ENCODE results near the gene DLX2. TPM values are rescaled to one million over a fixed set of nuclear protein-coding genes. Genes with fewer than 3 reads are reported as not detected.
"Not testable (repeated sequence)": the region's sequence is repeated elsewhere in the genome, so short reads cannot be mapped to it uniquely, and the experiment has no call there.

DLX2 gene
- 2.9 TPM for total RNA-seq

DNA sequence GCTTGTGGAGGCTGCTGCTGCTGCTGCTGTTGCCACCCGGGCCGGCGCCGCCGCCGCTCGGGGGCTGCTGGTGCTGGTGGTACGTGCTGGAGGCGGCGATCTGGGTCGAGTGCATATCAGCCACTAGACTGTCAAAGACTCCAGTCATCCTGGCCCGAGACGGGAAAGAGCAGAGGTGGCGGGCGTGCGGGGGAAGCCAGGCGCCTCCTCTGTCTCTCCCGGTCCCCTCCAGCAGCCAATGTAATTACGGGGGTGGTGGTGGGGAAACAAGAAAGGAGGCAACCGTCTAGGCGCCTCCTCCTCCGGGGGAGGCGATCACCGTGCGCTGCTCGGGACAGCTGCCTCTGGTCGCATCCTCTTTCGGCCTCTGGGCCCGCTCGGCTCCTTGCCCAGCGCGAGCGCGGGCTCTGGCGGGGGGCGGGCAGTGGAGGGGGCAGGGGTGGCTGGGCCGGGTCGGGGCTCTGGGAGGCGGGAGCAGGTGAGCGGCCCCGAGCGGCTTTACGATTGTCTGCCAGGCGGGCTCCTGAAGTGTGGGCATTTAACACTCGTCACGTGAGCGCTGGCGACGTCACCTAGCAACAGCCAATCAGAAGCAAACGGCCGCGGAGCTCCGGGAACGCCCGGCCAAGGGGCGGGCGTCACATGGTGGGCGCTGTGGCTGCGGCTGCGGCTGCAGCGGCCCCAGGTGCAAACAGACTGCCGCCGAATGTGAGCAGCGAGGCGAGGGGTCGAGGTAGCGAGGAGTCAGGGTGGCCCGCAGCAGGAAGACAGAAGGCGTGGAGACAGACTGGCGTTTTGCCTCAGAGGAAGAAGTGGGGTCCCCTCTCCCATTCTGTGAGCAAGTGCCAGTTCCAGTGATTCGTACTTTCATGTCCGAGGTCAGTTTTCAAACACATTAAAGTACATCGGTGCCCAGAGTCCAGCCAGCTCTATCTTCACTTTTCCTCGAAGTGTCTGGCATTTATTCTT is at the start of gene DLX2:
Gene DLX2 (minus strand): TSS at position 510 of the 969 bp plus-strand sequence. CDS start 362 bp downstream, at position 148.
- DNase-seq (ENCODE audit: low spot score in 2 of 2) (peak; percentile 77 to 79), FAIRE-seq (no peak)

GRCh38 chr2:172147944-172148650 is 45.4 kb upstream of the DLX2 start:
- DNase-seq (ENCODE audit: low spot score in 2 of 2) (no peak), FAIRE-seq (no peak)

DNA sequence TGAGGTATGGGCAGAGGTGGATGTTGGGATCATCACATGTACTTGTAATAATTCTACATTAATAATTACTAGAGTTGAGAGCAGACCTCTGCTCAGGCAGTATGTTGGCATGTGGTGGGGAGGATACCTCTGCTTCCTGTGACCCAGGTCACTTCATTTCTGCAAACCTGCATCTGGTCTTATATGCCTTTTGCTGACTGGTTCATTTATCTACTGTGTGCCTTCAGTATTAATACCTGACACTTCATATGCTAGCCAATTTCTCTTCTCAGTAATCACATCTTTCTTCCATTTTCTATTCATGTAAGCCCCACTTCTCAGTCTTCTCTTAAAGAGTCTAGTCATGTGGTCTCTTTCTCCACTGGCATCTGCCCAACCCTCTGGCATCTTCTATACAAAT is 41.1 kb upstream of the DLX2 start:
- FAIRE-seq, result no peak
- no peak for DNase-seq (ENCODE audit: low spot score in 2 of 2)

DNA sequence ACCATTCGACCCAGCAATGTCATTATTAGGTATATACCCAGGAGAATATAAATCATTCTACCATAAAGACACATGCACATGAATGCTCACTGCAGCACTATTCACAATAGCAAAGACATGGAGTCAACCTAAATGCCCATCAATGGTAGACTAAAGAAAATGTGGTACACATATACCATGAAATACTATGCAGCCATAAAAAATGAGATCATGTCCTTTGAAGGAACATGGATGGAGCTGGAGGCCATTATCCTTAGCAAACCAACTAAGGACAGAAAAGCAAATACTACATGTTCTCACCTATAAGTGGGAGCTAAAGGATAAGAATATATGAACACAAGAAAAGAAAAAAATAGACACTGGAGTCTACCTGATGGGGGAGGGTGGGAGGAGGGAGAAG is 36.0 kb upstream of the DLX2 start:
- not testable (repeated sequence) for DNase-seq (ENCODE audit: low spot score in 2 of 2); FAIRE-seq

- DNase-seq (ENCODE audit: low spot score in 2 of 2) (no peak), FAIRE-seq (no peak)
These were observed 35.2 kb upstream of the DLX2 start for GRCh38 chr2:172137943-172138342.

DNA sequence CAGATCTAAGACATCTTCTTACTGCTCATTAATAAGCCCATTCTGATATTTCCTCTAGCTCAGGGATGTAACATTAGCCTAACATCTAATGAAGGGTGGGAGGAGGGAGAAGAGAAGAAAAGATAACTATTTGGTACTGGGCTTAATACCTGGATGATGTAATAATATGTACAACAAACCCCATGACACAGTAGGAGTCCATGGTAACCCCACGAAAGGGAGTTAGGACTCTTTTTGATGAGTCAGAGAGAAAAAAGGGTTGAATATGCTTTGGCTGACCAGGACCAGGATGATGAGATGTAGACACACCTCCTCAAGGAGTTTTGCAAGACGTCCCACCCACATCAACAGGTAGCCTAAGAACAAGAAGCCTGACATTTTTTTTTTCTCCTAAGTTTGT is 34.4 kb upstream of the DLX2 start:
- no peak for FAIRE-seq

DNA sequence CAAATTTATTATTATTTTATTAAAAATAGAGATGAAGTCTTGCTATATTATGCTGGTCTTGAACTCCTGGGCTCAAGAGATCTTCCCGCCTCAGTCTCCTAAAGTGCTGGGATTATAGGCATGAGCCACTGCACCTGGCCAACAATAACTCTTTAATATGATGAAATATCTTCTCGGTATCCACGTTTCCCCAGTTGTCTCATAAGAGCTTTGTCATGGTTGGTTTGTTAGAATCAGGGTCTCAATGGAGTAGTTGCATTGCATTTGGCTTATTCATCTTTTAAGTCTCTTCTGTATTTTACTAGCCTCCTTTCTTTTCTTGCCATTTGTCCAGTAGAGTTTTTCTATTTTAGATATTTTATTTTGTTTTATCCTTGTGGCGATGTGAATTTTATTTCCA is 32.7 kb upstream of the DLX2 start:
- no peak for DNase-seq (ENCODE audit: low spot score in 2 of 2)
- no peak for FAIRE-seq

More for the DNA sequence above, 34.4 kb upstream of the DLX2 start:
- no peak for DNase-seq (ENCODE audit: low spot score in 2 of 2)

GRCh38 chr2:172134270-172134669 is 31.6 kb upstream of the DLX2 start:
- no peak for FAIRE-seq
- DNase-seq (ENCODE audit: low spot score in 2 of 2), result no peak

DNA sequence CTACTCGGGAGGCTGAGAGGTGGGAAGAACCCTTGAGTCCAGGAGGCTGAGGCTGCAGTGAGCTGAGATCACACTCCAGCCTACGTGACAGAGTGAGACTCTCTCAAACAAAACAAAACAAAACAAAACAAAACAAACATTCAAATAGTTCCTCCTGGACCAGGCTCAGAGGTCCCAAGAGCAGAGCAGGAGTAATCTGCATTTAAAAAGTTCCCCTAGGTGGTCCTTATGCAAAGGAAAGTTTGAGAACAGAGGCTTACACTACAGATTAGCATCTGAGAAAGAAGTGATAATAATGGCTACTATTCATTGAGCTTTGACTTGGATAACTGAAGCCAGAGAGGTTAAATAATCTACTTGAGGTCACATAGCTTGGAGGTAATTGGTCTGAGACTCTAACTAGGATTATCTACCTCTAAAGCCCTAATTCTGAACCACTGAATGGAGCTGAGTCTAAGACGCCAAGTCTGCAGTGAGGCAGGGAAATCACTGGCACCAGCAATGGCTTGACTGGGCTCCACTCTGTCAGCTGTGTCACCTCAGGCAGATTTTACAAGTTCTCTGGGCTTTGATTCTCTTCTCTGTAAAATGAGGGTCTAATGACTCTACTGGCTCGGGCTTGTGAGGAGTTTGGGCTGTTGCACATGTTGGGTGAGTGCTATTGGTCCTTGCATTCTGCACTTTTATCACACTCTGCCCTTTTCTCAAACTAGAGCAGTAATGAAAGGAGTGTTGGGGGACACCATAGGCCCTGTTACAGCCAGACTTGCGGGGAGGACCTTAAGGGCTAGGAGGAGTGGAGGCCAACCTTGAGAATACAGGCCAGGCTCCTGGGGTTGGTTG is 29.2 kb upstream of the DLX2 start:
- DNase-seq (ENCODE audit: low spot score in 2 of 2) (no peak), FAIRE-seq (no peak)

DNA sequence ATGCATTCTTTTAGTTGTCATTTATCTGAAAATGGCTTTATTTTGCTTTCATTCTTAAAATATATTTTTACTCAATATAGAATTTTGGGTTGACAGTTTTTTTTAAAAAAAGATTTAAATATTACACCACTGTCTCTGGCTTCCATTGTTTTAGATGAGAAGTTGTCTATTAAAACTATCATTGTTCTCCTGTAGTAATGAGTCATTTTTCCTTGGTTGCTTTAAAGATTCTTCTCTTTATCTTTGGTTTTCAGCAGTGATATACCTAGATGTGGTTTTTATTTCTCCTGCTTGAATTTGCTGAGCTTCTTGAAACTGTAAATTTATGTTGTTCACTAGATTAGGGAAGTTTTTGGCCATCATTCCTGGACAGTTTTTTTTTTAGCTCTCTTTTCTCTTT is 26.7 kb upstream of the DLX2 start:
- FAIRE-seq (no peak), DNase-seq (ENCODE audit: low spot score in 2 of 2) (no peak)

GRCh38 chr2:172128484-172128883 is 25.8 kb upstream of the DLX2 start:
- no peak for FAIRE-seq
- no peak for DNase-seq (ENCODE audit: low spot score in 2 of 2)

DNA sequence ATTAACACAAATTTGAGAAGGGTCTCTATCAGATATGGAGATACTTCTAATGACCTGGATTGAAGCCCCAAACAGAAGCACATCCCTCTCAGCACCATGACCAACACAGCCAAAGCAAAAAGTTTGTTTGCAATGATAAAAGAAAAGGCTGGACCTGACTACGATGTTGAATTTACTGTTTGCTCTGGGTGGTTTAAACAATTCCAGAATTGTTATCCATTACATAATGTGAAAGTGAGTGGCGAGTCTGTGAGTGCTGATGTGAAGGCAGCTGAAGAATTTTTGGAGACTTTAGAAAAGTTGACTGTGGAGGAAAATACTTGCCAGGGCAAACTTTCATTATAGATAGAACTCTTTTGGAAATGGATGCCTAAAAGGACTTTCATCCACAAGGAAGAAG is 17.4 kb upstream of the DLX2 start:
- DNase-seq (ENCODE audit: low spot score in 2 of 2), result no peak
- FAIRE-seq, result no peak

GRCh38 chr2:172119089-172119488 is 16.4 kb upstream of the DLX2 start:
- no peak for FAIRE-seq
- DNase-seq (ENCODE audit: low spot score in 2 of 2), result no peak

- DNase-seq (ENCODE audit: low spot score in 2 of 2) (no peak), FAIRE-seq (no peak)
These were observed 13.4 kb upstream of the DLX2 start for GRCh38 chr2:172116107-172116506.

DNA sequence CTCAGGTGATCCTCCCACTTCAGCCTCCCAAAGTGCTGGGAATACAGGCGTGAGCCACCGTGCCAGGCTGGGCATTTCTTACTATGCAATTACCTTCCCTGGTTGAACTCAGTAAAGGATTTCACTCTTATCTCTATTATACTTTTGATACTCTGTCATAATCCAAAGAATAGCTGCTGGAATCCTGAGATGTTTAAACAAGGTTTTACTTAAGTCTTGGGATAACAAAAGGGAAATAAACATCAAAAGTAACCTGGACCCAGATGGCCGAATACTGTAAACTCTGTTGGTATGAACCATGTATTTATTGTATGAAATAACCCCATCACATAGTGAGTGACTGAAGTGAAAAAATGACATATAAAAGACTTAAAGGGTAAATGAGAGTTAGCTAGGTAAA is 11.9 kb upstream of the DLX2 start:
- DNase-seq (ENCODE audit: low spot score in 2 of 2) (no peak), FAIRE-seq (no peak)

DNA sequence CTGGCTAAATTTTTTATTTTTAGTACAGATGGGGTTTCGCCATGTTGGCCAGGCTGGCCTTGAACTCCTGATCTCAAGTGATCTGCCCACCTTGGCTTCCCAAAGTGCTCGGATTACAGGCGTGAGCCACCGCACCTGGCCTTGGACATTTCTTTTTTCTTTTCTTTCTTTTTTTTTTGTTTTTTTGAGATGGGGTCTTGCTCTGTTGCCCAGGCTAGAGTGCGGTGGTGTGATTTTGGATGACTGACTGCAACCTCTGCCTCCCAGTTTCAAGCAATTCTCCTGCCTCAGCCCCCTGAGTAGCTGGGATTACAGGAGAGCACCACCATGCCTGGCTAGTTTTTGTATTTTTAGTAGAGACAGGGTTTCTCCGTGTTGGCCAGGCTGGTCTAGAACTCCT is 11.5 kb upstream of the DLX2 start:
- FAIRE-seq; DNase-seq (ENCODE audit: low spot score in 2 of 2): not testable (repeated sequence)

GRCh38 chr2:172113617-172114016 is 10.9 kb upstream of the DLX2 start:
- FAIRE-seq (no peak), DNase-seq (ENCODE audit: low spot score in 2 of 2) (peak in 1 of 2 donors; percentile 20)

GRCh38 chr2:172109988-172110811 is 7.5 kb upstream of the DLX2 start:
- FAIRE-seq, result no peak
- DNase-seq (ENCODE audit: low spot score in 2 of 2), result no peak

GRCh38 chr2:172109256-172109987 is 6.7 kb upstream of the DLX2 start:
- DNase-seq (ENCODE audit: low spot score in 2 of 2) (no peak), FAIRE-seq (no peak)

Measured in frontal cortex (tissue), 4 donors.